H9 (cell line): ENCODE data around the gene ZNF18. TPM values are rescaled to one million over a fixed set of nuclear protein-coding genes. Genes with fewer than 3 reads are reported as not detected.

Source experiments
- DNase-seq: peaks from one replicate; pipeline ENCODE4 v3.0.0-alpha.2; 2017
- H2AFZ ChIP-seq: one replicate; pipeline ENCODE4 v1.6.1; 2013; ENCODE audit warnings: mild to moderate bottlenecking, low read length, control low read depth, moderate library complexity
- H2AK5ac ChIP-seq: 2 replicates; pipeline ENCODE4 v1.6.1; 2013; ENCODE audit warnings: low read length, control low read depth, mixed read lengths; ENCODE audit not compliant: insufficient read length
- H2BK120ac ChIP-seq: one replicate; pipeline ENCODE4 v1.6.1; 2013; ENCODE audit warnings: low read depth, mild to moderate bottlenecking, low read length, control low read depth, inconsistent platforms; ENCODE audit not compliant: poor library complexity, severe bottlenecking
- H2BK12ac ChIP-seq: 2 replicates; pipeline ENCODE4 v1.6.1; 2013; ENCODE audit warnings: low read length, control low read depth, mixed read lengths, low read depth; ENCODE audit not compliant: insufficient read length
- H2BK15ac ChIP-seq: 2 replicates; pipeline ENCODE4 v1.6.1; 2013; ENCODE audit warnings: low read depth, low read length, control low read depth
- H2BK20ac ChIP-seq: one replicate; pipeline ENCODE4 v1.6.1; 2013; ENCODE audit warnings: low read depth, mild to moderate bottlenecking, low read length, control low read depth, inconsistent platforms; ENCODE audit not compliant: poor library complexity, severe bottlenecking
- H2BK5ac ChIP-seq: 2 replicates; pipeline ENCODE4 v1.6.1; 2013; ENCODE audit warnings: low read length, control low read depth, mixed read lengths; ENCODE audit not compliant: insufficient read length
- H3K14ac ChIP-seq: 2 replicates; pipeline ENCODE4 v1.6.1; 2013; ENCODE audit warnings: low read length, control low read depth; ENCODE audit not compliant: insufficient read depth
- H3K18ac ChIP-seq: 2 replicates; pipeline ENCODE4 v1.6.1; 2013; ENCODE audit warnings: low read depth, mild to moderate bottlenecking, mixed read lengths, low read length, control low read depth; ENCODE audit not compliant: insufficient read length
- H3K23ac ChIP-seq: 2 replicates; pipeline ENCODE4 v1.6.1; 2013; ENCODE audit warnings: low read length, control low read depth, mixed read lengths, low read depth; ENCODE audit not compliant: insufficient read length
- H3K23me2 ChIP-seq: 2 replicates; pipeline ENCODE4 v1.6.1; 2013; ENCODE audit warnings: low read depth, mild to moderate bottlenecking, mixed read lengths, low read length, control low read depth; ENCODE audit not compliant: insufficient read length, poor library complexity, severe bottlenecking
- H3K27ac ChIP-seq: 2 replicates; pipeline ENCODE4 v1.5.1; 2013; ENCODE audit warnings: low read length, control low read depth, mixed read lengths, low read depth; ENCODE audit not compliant: insufficient read length
- H3K27me3 ChIP-seq: 2 replicates; pipeline ENCODE4 v1.6.1; 2013; ENCODE audit warnings: low read length, control low read depth, inconsistent platforms; ENCODE audit not compliant: insufficient read depth
- H3K4ac ChIP-seq: 2 replicates; pipeline ENCODE4 v1.6.1; 2013; ENCODE audit warnings: low read depth, mild to moderate bottlenecking, control low read depth, inconsistent platforms, low read length, moderate library complexity
- H3K4me1 ChIP-seq: 2 replicates; pipeline ENCODE4 v1.6.1; 2013; ENCODE audit warnings: low read length, control low read depth, inconsistent platforms; ENCODE audit not compliant: insufficient read depth
- H3K4me2 ChIP-seq: 2 replicates; pipeline ENCODE4 v1.6.1; 2013; ENCODE audit warnings: low read length, control low read depth, mixed read lengths; ENCODE audit not compliant: insufficient read length, insufficient read depth
- H3K56ac ChIP-seq: 2 replicates; pipeline ENCODE4 v1.6.1; 2013; ENCODE audit warnings: low read depth, mild to moderate bottlenecking, mixed read lengths, low read length, control low read depth; ENCODE audit not compliant: insufficient read length
- H3K79me1 ChIP-seq: 2 replicates; pipeline ENCODE4 v1.6.1; 2013; ENCODE audit warnings: low read depth, mild to moderate bottlenecking, moderate library complexity, low read length, control low read depth, inconsistent platforms; ENCODE audit not compliant: insufficient read depth, poor library complexity, severe bottlenecking
- H3K79me2 ChIP-seq: 2 replicates; pipeline ENCODE4 v1.6.1; 2013; ENCODE audit warnings: low read length, control low read depth, inconsistent platforms; ENCODE audit not compliant: insufficient read depth
- H3K9ac ChIP-seq: 2 replicates; pipeline ENCODE4 v1.6.1; 2013; ENCODE audit warnings: low read length, control low read depth, mixed read lengths; ENCODE audit not compliant: insufficient read length; ENCODE audit errors: extremely low read depth
- H3K9me3 ChIP-seq: one replicate; pipeline ENCODE4 v1.6.1; 2013; ENCODE audit warnings: low read depth, low read length, inconsistent platforms; ENCODE audit not compliant: control insufficient read depth
- H3T11ph ChIP-seq: one replicate; pipeline ENCODE4 v1.6.1; 2013; ENCODE audit warnings: mild to moderate bottlenecking, low read length, control low read depth, inconsistent platforms
- H4K20me1 ChIP-seq: one replicate; pipeline ENCODE4 v1.6.1; 2013; ENCODE audit not compliant: control insufficient read depth, insufficient read length, insufficient read depth
- H4K5ac ChIP-seq: 2 replicates; pipeline ENCODE4 v1.6.1; 2013; ENCODE audit warnings: low read depth, mild to moderate bottlenecking, mixed read lengths, low read length, control low read depth; ENCODE audit not compliant: insufficient read length
- H4K8ac ChIP-seq: replicated peaks from 2 replicates; pipeline ENCODE4 v1.6.1; 2013; ENCODE audit warnings: low read length, control low read depth, mixed read lengths, low read depth; ENCODE audit not compliant: insufficient read length
- H4K91ac ChIP-seq: 2 replicates; pipeline ENCODE4 v1.6.1; 2013; ENCODE audit warnings: low read depth, mild to moderate bottlenecking, moderate library complexity, mixed read lengths, low read length, control low read depth; ENCODE audit not compliant: insufficient read length
- H3K27ac Mint-ChIP-seq, 3 experiments: 2 replicates in 2 of 3; 3 replicates in 1 of 3; pipeline ENCODE4 v1.8.0; 2020 to 2021; ENCODE audit warnings: mixed read lengths in 3 of 3, mild to moderate bottlenecking in 1 of 3, moderate library complexity in 1 of 3
- H3K27me3 Mint-ChIP-seq: 2 replicates; pipeline ENCODE4 v1.8.0; 2021; ENCODE audit warnings: low read depth, mild to moderate bottlenecking, moderate library complexity, mixed read lengths
- H3K36me3 Mint-ChIP-seq, 3 experiments: 2 replicates in 2 of 3; 3 replicates in 1 of 3; pipeline ENCODE4 v1.8.0; 2020 to 2021; ENCODE audit warnings: low read depth in 3 of 3, mixed read lengths in 3 of 3; ENCODE audit not compliant: insufficient read depth in 1 of 3
- H3K4me1 Mint-ChIP-seq, 2 experiments: 2 replicates each; pipeline ENCODE4 v1.8.0; 2020; ENCODE audit warnings: mixed read lengths in 2 of 2
- H3K4me3 Mint-ChIP-seq, 2 experiments: 2 replicates in 1 of 2; 3 replicates in 1 of 2; pipeline ENCODE4 v1.8.0; 2020 to 2021; ENCODE audit warnings: mild to moderate bottlenecking in 2 of 2, mixed read lengths in 2 of 2, moderate library complexity in 1 of 2
- H3K9me3 Mint-ChIP-seq, 2 experiments: 2 replicates in 1 of 2; 3 replicates in 1 of 2; pipeline ENCODE4 v1.8.0; 2020; ENCODE audit warnings: mild to moderate bottlenecking in 2 of 2, mixed read lengths in 2 of 2, moderate library complexity in 1 of 2
- WGBS: extraction: QIAGEN DNeasy Blood & Tissue Kit; methylation state at CpG from one replicate; pipeline ENCODE4 v1.1.7; 2013; ENCODE audit warnings: missing lambda C conversion rate, low lambda C conversion rate, mixed read lengths; ENCODE audit not compliant: insufficient read length; ENCODE audit errors: extremely low coverage; 5-methylcytosine and 5-hydroxymethylcytosine counted together
- total RNA-seq: library from RNA; stranded (reverse); gene quantifications from 2 replicates; pipeline ENCODE4 v1.2.1, GENCODE V29; 2021
- TF ChIP-seq, protein P1 (sequence below): fragments of 200-600 bp; sonication (generic); conservative IDR thresholded peaks from 3 replicates; pipeline ENCODE4 v1.8.0; 2021; ENCODE audit warnings: antibody characterized with exemption, mild to moderate bottlenecking

The ZNF18 gene
- total RNA-seq, 1 experiment from 2014 or later: 6.8 TPM

DNA sequence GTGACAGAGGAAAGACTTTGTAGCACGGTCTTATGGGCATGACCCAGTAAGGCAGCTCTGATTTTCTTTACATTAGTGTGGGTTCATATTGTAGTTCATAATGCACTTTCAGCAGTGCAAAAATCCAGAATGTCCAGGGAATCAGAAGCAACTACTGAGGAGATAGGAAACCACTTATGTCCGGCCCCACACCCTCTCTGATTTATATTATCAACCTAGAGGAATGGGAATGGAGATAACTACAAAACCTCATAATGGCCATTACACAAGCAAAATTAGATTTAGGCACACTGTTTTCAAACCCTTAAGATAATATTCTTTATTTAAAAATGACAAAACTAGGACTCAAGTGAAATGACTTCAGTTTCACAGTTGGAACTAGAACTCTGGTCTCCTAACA, 31.3 kb upstream of the ZNF18 start:
- no peak overlapping the region for H3K27ac ChIP-seq
- no peak overlapping the region for H2BK5ac ChIP-seq
- no peak overlapping the region for H3K4me2 ChIP-seq
- no peak overlapping the region for H3K18ac ChIP-seq
- H4K91ac ChIP-seq: no peak overlapping the region
- H3K56ac ChIP-seq: no peak overlapping the region
- no peak overlapping the region for H2AFZ ChIP-seq
- H3K36me3 Mint-ChIP-seq: no peaks in the 10 kb centered on the region
- H4K20me1 ChIP-seq: no peaks in the 10 kb centered on the region
- H2BK120ac ChIP-seq: no peak overlapping the region
- H3K4ac ChIP-seq: no peak overlapping the region
- no peak overlapping the region for H3K14ac ChIP-seq
- H3K27me3 Mint-ChIP-seq: no peaks in the 10 kb centered on the region
- H2BK20ac ChIP-seq: no peak overlapping the region
- no peaks in the 10 kb centered on the region for H3K23me2 ChIP-seq
- H3K9me3 Mint-ChIP-seq: no peaks in the 10 kb centered on the region
- H3K23ac ChIP-seq: no peak overlapping the region
- no peaks in the 10 kb centered on the region for H3K4me1 ChIP-seq
- H3K27me3 ChIP-seq: no peaks in the 10 kb centered on the region
- no peak overlapping the region for H4K5ac ChIP-seq
- no peaks in the 10 kb centered on the region for H3K9me3 ChIP-seq
- TF ChIP-seq, protein P1, sequence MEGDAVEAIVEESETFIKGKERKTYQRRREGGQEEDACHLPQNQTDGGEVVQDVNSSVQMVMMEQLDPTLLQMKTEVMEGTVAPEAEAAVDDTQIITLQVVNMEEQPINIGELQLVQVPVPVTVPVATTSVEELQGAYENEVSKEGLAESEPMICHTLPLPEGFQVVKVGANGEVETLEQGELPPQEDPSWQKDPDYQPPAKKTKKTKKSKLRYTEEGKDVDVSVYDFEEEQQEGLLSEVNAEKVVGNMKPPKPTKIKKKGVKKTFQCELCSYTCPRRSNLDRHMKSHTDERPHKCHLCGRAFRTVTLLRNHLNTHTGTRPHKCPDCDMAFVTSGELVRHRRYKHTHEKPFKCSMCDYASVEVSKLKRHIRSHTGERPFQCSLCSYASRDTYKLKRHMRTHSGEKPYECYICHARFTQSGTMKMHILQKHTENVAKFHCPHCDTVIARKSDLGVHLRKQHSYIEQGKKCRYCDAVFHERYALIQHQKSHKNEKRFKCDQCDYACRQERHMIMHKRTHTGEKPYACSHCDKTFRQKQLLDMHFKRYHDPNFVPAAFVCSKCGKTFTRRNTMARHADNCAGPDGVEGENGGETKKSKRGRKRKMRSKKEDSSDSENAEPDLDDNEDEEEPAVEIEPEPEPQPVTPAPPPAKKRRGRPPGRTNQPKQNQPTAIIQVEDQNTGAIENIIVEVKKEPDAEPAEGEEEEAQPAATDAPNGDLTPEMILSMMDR: no peak
- no peak overlapping the region for H3T11ph ChIP-seq
- H3K79me1 ChIP-seq: peaks cover 15% of the 10 kb centered on the region
- no peak overlapping the region for H3K27ac Mint-ChIP-seq
- no peak overlapping the region for H3K9ac ChIP-seq
- H2AK5ac ChIP-seq: no peak overlapping the region
- peaks cover 40 to 43% of the 10 kb centered on the region in 2 experiments for H3K4me1 Mint-ChIP-seq
- no CpG with 5 or more reads among the region's 2 CpGs for WGBS
- peaks cover 9% of the 10 kb centered on the region; the same call in 1 of the 2 replicates for H3K79me2 ChIP-seq
- H3K4me3 Mint-ChIP-seq: no peak overlapping the region
- H2BK15ac ChIP-seq: no peak overlapping the region
- H4K8ac ChIP-seq: no peak overlapping the region
- DNase-seq: no peak
- no peak overlapping the region for H2BK12ac ChIP-seq
